Epidermal melanocyte (primary cell): Measurements from ENCODE around the gene CELF2.

Experiments
- DNase-seq: peaks from one replicate; pipeline ENCODE4 v3.0.0; 2011; ENCODE audit warnings: low spot score; ENCODE audit not compliant: insufficient read length

The CELF2 gene

GRCh38 chr10:11266426-11266825 lies 248.8 kb downstream of the CELF2 start:
- no peak for DNase-seq

DNA sequence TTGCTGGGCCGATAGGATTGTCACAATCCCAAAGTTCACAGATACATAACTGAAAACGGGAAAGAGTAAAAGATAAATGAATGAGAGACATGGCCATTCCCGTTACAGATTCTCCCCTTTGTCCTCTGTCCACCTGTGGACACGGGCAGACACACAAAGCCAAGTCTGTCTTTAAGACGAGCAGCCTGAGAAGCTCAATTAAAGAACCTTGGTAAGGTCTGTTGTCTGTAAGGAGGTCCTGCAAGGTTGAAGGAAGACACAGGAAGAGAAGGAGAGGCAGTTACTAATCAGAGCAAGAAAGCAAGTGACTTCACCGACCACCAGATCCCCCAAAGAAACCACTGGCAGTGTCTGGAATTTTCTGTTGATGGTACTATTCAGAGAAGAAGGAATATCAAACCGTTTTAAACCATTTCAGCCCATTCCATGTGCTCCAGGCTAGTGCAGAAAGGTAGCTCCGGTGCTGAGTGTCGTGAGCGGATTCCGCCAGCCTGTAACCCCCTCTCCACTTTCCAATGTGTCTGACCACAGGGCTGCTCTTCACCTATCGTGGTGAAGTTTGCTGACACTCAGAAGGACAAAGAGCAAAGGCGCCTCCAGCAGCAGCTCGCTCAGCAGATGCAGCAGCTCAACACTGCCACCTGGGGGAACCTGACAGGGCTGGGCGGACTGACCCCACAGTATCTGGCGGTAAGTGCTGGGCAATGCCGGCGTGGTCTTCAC lies 252.6 kb downstream of the CELF2 start:
- no peak for DNase-seq

DNA sequence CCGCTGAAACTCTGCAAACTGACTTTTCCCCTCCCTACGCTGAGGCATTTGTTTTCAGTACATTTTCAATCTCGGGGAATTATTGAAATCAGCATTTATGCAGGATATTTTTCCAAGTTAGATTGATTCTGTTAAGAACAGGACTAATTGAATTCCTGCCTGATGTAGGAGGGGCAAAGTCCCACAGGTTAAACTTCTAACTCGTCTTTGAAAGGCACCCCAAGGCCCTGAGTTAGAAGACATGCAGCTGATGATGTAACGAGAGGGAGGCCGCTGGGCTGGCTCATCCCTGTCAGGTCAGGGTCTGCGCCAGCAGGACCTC lies 253.1 kb downstream of the CELF2 start:
- DNase-seq: no peak

GRCh38 chr10:11272915-11273389 lies 255.3 kb downstream of the CELF2 start:
- no peak for DNase-seq

DNA sequence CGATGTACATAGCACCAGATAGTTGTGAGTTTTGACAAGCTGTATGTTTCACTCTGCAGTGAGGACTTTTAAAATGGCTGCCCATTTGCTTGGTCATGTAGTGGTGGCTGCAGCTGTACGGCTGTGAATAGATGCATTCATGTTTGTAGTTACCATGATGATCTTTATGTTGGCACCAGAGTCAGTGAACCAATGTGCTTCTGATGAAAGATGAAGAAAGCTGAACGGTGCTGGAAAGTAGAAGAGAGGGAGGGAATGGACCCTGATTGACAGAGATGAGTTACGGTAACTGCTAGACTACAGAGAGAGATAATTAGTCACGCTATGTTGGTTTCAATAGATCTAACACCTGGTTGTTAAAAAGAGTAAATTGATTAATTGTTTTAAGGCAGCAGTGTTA lies 256.8 kb downstream of the CELF2 start:
- DNase-seq: no peak

- DNase-seq: no peak
Measured at GRCh38 chr10:11275651-11276050, 258.0 kb downstream of the CELF2 start.

GRCh38 chr10:11276449-11276990 lies 258.8 kb downstream of the CELF2 start:
- DNase-seq: no peak

- no peak for DNase-seq
Measured at GRCh38 chr10:11279314-11279713, 261.6 kb downstream of the CELF2 start.

DNA sequence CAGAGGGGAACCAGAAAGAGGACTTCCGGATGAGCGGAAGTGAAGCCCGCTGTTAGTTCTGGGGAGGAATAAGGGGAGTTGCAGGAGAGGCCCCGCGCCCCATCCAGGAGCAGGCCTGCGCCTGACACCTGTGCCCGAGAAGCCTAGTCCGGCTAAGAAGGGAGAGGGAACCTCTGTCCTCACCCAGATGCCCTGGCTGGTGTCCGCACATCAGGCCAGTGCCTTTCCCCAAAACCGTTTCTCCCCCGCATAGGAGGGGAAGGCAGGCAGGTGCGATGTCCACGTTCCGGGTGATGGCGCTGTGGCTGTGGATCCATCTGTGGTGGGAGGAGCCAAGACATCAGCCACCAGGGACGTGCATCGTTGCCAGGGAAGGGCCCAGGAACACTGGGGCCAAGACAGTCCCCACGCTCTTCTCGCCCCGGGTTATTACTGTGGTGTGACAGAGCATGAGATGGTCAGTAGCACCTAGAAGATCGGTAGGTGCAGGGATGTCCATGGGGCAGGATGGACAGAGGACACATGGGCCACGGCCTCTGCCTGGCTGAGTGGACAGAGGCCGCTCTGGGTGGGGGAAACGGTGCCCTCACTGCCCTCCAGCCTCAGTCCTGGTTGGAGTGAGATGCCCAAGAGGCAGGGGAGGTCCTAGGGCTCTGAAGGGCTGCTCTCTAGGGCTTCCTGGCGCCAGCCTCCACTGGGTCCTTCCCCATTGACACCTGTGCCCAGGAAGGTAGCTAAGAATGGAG lies 262.7 kb downstream of the CELF2 start:
- no peak for DNase-seq

- DNase-seq: no peak
Measured at GRCh38 chr10:11282156-11282555, 264.5 kb downstream of the CELF2 start.

GRCh38 chr10:11282661-11283060 lies 265.0 kb downstream of the CELF2 start:
- DNase-seq: no peak

- DNase-seq: no peak
Measured at GRCh38 chr10:11284291-11285085, 266.8 kb downstream of the CELF2 start.

DNA sequence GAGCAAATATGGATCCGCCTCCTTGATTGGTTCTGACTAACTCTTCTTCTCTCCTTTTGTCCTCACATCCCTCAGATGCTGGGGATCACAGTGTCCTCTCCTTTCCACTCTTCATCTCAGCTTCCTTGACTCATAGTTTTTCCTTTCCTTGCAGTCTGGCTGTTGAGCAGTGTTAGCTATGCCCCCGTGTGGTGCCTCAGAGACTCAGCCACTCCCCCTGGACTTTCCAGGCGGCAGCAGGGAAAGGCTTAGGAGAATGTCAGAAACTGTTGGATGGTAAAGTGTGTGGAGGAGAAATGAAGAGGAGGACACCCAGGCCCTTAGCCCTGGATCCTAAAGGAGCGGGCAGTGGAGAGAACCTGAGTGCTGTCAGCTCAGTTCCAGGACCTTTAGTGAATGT lies 267.5 kb downstream of the CELF2 start:
- DNase-seq: no peak

GRCh38 chr10:11286261-11286852 lies 268.7 kb downstream of the CELF2 start:
- no peak for DNase-seq

GRCh38 chr10:11288302-11288701 lies 270.6 kb downstream of the CELF2 start:
- DNase-seq: no peak

- DNase-seq: no peak
Measured at GRCh38 chr10:11290156-11290890, 272.7 kb downstream of the CELF2 start.

DNA sequence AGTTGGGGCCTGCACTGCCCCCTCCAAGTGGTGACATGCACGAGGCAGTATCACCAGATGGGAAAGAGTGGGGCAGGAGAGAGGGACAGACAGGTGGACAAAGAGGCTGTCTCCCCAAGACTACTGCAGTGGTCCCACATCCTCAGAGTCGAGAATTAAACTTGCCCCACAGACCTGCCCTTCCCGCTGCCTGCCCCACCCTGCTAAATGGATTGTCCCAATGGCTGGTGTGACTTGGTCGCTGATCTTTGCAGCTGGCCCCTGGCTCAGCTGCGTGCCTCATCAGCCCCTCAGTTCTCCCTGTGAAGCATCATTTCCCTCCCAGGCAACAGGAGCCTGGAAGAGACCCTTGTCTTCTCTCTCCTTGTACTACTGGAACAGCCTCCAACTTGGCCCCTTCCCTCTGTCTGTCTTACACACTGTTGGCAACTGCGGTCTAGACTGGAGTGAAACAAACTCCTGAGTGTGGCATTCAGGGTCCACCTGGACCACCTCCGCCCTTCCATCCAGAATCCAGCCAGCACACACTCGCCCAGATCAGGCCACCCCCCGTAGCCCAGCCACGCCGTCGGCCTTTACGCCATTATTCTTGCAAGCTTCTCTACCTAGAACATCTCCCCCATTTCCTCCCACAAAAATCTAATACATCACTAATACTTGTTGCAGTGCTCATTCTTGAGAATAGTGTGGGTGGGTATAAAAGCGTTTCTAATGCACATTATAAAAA lies 275.1 kb downstream of the CELF2 start:
- no peak for DNase-seq

DNA sequence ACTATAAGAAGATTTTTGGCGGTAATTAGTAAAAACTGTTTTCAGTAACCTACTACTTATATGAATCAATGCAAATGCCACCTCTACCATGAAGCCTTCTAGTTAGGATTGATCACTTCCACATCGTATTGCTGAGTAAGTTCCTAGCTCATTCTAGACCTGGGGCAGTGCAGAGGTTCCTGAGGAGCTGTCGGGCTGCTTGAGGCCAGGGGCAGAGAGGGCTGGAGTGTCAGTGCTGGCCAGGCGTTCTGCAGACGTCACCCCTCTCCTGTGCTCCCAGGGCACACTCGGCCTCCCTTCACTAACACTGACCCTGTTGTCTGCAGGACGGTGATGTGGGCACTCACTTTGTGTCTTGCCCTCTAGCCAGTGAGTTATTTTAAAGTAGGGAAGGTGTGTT lies 275.7 kb downstream of the CELF2 start:
- no peak for DNase-seq

DNA sequence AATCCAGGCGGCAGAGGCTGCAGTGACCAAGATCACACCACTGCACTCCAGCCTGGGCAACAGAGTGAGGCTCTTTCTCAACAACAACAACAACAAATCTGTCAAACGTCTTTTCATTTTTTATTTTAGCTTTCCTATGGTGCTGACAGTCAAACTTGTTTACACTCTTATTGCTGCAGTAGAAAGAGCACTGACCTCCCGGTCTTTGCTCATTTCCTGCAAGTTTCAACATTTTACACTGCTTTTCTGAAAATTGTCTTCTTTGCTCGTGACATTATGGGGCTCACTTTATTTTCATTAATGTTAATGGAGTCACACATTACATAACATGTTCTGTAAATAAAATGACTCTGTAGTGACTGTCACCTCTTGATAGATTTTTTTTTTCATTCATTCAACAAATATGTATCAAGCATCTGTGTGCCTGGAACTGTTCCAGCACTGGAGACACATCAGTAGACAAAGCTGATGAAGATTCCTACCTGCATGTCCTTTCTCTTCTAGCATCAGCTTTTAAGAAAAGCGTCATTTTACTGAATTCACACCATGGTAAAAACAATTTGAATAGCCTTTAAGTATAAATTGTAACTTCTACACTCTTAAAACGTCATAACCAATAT lies 277.3 kb downstream of the CELF2 start:
- DNase-seq: no peak

DNA sequence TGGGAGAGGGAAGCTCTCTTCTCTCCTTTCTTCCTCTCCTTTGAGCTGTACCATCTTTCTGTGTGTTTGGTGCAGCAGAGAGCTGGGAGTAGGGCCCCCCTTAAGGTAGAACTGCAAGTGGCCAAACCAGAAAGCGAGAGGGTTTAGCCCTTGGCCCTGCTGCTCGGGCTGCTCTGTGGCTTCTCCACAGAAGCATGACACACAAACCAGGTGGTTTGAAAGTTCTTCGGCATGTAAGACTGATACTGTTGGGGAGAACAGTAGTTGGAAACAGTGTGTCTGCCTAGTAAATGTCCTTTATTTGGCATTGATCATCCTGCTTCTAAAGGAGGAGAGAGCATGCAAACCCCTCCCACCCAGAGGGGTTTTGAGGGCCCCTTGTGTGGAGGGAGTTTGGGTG lies 277.8 kb downstream of the CELF2 start:
- no peak for DNase-seq
